Adrenal gland (tissue), 12 donors: ENCODE measurements around the gene SLC8A3. TPM values are rescaled to one million over a fixed set of nuclear protein-coding genes. Genes with fewer than 3 reads are reported as not detected.
A peak's percentile ranks its signal among the peaks of the same experiment; 100 is the strongest.

Experiments used
- DNase-seq, 7 donors: peaks; one replicate each; pipeline ENCODE4 v3.0.0-alpha.2; 2019 to 2020
- H3K27ac ChIP-seq, 5 donors: fragments of 200-600 bp; sonication (generic) in 4 of 5; 1 replicate in 3 of 5; 2 replicates in 2 of 5; pipeline versions ENCODE4 v1.5.1 to v1.8.0; 2016 to 2020; ENCODE audit warnings: mild to moderate bottlenecking in 1 of 5
- H3K27me3 ChIP-seq: fragments of 200-600 bp; 2 replicates; pipeline ENCODE4 v1.8.0; 2021
- H3K36me3 ChIP-seq, 2 donors: fragments of 200-600 bp; replicated peaks in 1 of 2; 1 replicate in 1 of 2; 2 replicates in 1 of 2; pipeline versions ENCODE4 v1.5.1 to v1.8.0; 2018 to 2022
- H3K4me1 ChIP-seq, 2 donors: fragments of 200-600 bp; replicated peaks in 1 of 2; 1 replicate in 1 of 2; 2 replicates in 1 of 2; pipeline versions ENCODE4 v1.5.1 to v1.8.0; 2018 to 2021
- H3K4me3 ChIP-seq, 4 donors: fragments of 200-600 bp; sonication (generic) in 3 of 4; one replicate each; pipeline ENCODE4 v1.5.1; 2016 to 2018
- H3K9me3 ChIP-seq, 3 donors: fragments of 200-600 bp; sonication (generic) in 1 of 3; replicated peaks in 1 of 3; 1 replicate in 2 of 3; 2 replicates in 1 of 3; pipeline versions ENCODE4 v1.5.1 to v1.8.0; 2016 to 2021
- CTCF ChIP-seq, 6 experiments: fragments of 450-650 bp in 4 of 6; fragments of 200-600 bp in 2 of 6; sonication (generic) in 1 of 6; IDR thresholded peaks; 1 replicate in 5 of 6; 2 replicates in 1 of 6; pipeline versions ENCODE4 v1.5.1 to v1.8.0; 2016 to 2021; ENCODE audit warnings: antibody characterized with exemption in 6 of 6, mild to moderate bottlenecking in 2 of 6, moderate library complexity in 1 of 6
- POLR2A ChIP-seq, 2 donors: fragments of 450-650 bp; IDR thresholded peaks; one replicate each; pipeline ENCODE4 v1.6.1; 2017; ENCODE audit warnings: antibody characterized with exemption in 2 of 2, mild to moderate bottlenecking in 2 of 2, moderate library complexity in 1 of 2
- WGBS, 4 donors: extraction: QIAGEN DNeasy Blood & Tissue Kit in 2 of 4; methylation state at CpG; one replicate each; pipeline versions ENCODE4 v1.1.5 to v1.1.7; 2013 to 2017; 5-methylcytosine and 5-hydroxymethylcytosine counted together
- intact Hi-C, 2 donors: fragments of 100-400 bp; cut with DNase I; formaldehyde crosslinking; loops; one replicate each; pipeline versions ENCODE4 v1.14.1 to v1.15.0; 2022 to 2023
- polyA plus RNA-seq, 3 donors: library from polyadenylated mRNA; stranded (reverse); fragments of 200-250 nt in 2 of 3; fragments of 350-450 nt in 1 of 3; fragmentation: Illumina TruSeq in 1 of 3; extraction: RNeasy Lipid Tissue Mini Kit (QIAGEN cat#74804) in 1 of 3; gene quantifications; one replicate each; pipeline ENCODE4 v1.2.3, GENCODE V29; 2013 to 2014
- total RNA-seq, 9 donors: library from RNA; depleted of rRNA in 4 of 9; stranded (reverse); fragments of >200 nt in 4 of 9; fragments of 120-200 nt in 1 of 9; fragmentation: NEBNext Ultra II Directional in 1 of 9; extraction: Animal tissue kit (Norgen Biotek cat#: 25700) in 1 of 9; gene quantifications; one replicate each; pipeline versions ENCODE4 v1.1.0 to v1.2.4, GENCODE V29; 2013 to 2023
- donor health status: healthy with polysubstance abuse.
- donor health status: Bipolar disorder and iron deficiency.
- donor health status: DM: yes; HTN: yes; CAD: no.
- donor health status: DM: no; HTN: no; CAD: no.
- donor health status: DM: no; HTN: no; CAD: no.
- donor health status: DM: yes; HTN: yes; CAD: no.

SLC8A3 gene
- total and polyA plus RNA-seq, 12 donors, result 0.08 to 2.1 (median 0.62) TPM; not detected in 4

DNA sequence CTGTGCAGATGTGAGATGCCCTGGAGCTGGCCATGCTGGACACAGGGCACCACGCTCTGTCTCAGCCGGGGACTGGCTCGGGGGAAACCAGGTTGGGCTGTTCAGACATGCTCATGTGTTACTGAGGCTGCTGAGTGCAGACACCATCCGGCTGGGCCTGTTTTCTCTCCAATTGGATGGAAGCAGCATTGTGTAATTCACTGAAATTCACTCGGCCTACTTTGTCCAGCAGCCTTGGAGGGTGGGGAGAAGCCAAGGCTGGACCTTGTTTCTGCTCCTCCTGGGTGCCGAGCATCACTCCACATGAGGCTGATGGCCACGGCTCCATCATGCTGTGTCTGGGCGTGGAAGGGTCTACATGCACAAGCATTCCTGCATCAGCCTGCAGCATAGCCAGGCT lies 178.8 kb downstream of the SLC8A3 start:
- Histone ChIP-seq H3K4me1 (peaks cover 4 to 7% of the 10 kb centered on the region in 2 donors), H3K27me3 (no peaks in the 10 kb centered on the region), H3K9me3 (no peaks in the 10 kb centered on the region), H3K4me3 (no peak overlapping the region), H3K36me3 (no peaks in the 10 kb centered on the region), H3K27ac (no peak overlapping the region)
- 49 to 74% (median 69%) methylated on average over 4 to 8 of the region's 8 CpGs for WGBS, 4 donors
- TF ChIP-seq CTCF (IDR thresholded peaks at IDR 0.05), result no peak
- TF ChIP-seq POLR2A (IDR thresholded peaks at IDR 0.05), result no peak
- intact Hi-C loops, result loop anchor here (5.0 to 10.0 kb wide), 2 partner anchors 133 to 135 kb away; partner anchors contain the start of gene SMOC1 (in 2 of the 2)
- DNase-seq, result peak in 1 of 7 donors; percentile 80

DNA sequence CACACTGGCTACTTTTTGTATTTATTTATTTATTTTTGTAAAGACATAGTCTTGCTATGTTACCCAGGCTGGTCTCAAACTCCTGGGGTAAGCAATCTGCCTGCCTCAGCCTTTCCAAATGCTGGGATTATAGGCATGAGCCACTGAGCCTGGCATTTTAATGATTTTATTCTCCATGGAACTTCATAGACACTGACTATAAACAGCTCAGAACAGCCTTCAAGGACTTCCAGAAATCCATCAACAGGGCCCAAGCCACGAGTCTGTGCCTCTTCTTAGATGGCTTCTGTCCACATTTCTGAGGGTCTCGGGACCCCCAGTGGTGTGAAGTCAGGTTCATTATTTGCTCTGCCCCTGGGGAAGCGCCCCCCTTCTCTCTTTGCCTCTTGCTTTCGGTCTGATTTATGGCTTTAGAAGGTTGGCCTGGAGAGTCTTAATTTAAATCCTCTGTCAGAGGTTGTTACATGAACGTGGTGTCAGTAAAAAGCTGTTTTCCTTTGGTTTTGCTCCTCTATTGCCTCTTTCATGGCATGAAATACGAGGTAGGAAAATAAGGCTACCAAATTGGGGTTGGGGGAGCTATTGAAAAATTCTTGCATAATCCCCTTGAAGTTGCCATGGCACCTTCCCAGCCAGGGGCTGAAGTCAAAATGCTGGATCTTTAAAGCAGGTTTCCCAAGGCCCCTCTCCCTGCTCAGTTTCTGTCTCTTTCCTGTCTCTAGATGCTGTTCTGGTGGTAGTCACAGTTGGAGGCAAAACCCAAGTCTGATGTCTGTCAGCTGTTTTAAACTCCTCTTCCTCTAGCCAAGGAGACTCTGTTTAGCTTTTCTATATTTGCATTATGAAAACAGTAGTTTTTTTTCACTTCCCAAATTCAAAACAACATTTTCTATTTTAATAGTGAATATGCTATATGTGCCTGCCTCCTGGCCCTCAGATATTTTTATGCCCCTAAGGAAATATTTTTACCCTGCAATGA lies 180.2 kb downstream of the SLC8A3 start:
- DNase-seq, result no peak
- no peaks in the 10 kb centered on the region for H3K9me3 ChIP-seq
- no peak for TF ChIP-seq CTCF (IDR thresholded peaks at IDR 0.05)
- TF ChIP-seq POLR2A (IDR thresholded peaks at IDR 0.05), result no peak
- 46 to 58% (median 51%) methylated on average over 6 of the region's 6 CpGs for WGBS, 4 donors
- H3K36me3 ChIP-seq, result no peaks in the 10 kb centered on the region
- peaks cover 4 to 7% of the 10 kb centered on the region in 2 donors for H3K4me1 ChIP-seq
- H3K27me3 ChIP-seq, result no peaks in the 10 kb centered on the region
- intact Hi-C loops, result loop anchor here in 1 of 2 donors (10.0 kb wide), 1 partner anchor 134 kb away; the partner anchor contains the start of gene SMOC1
- no peak overlapping the region for H3K4me3 ChIP-seq
- no peak overlapping the region for H3K27ac ChIP-seq

- TF ChIP-seq POLR2A (IDR thresholded peaks at IDR 0.05), result no peak
- 76 to 89% (median 86%) methylated on average over 6 of the region's 6 CpGs for WGBS, 4 donors
- no peak overlapping the region for H3K27ac ChIP-seq
- intact Hi-C loops, result loop anchor here in 1 of 2 donors (10.0 kb wide), 1 partner anchor 132 kb away; the partner anchor contains the start of gene SMOC1
- no peaks in the 10 kb centered on the region for H3K36me3 ChIP-seq
- no peaks in the 10 kb centered on the region for H3K27me3 ChIP-seq
- no peak overlapping the region for H3K4me3 ChIP-seq
- H3K4me1 ChIP-seq, result peaks cover 4 to 7% of the 10 kb centered on the region in 2 donors
- no peak for DNase-seq
- H3K9me3 ChIP-seq, result no peaks in the 10 kb centered on the region
These were observed 182.1 kb downstream of the SLC8A3 start for GRCh38 chr14:70006699-70007098.

GRCh38 chr14:70005281-70005805 lies 183.4 kb downstream of the SLC8A3 start:
- DNase-seq, result no peak
- H3K4me3 ChIP-seq, result no peak overlapping the region
- intact Hi-C loops, result loop anchor here in 1 of 2 donors (10.0 kb wide), 1 partner anchor 131 kb away; the partner anchor contains the start of gene SMOC1
- H3K4me1 ChIP-seq, result peaks cover 4 to 7% of the 10 kb centered on the region in 2 donors
- no peak for TF ChIP-seq POLR2A (IDR thresholded peaks at IDR 0.05)
- H3K27me3 ChIP-seq, result no peaks in the 10 kb centered on the region
- H3K27ac ChIP-seq, result no peak overlapping the region
- no peaks in the 10 kb centered on the region for H3K36me3 ChIP-seq
- WGBS, 4 donors, result 83 to 87% (median 86%) methylated on average over 5 of the region's 5 CpGs
- no peaks in the 10 kb centered on the region for H3K9me3 ChIP-seq

- Histone ChIP-seq H3K4me3 (no peak overlapping the region), H3K36me3 (no peaks in the 10 kb centered on the region), H3K27ac (no peak overlapping the region), H3K4me1 (peaks cover 4 to 7% of the 10 kb centered on the region in 2 donors), H3K27me3 (no peaks in the 10 kb centered on the region), H3K9me3 (no peaks in the 10 kb centered on the region)
- intact Hi-C loops, result loop anchor here in 1 of 2 donors (10.0 kb wide), 1 partner anchor 130 kb away; the partner anchor contains the start of gene SMOC1
- no peak for DNase-seq
- TF ChIP-seq POLR2A (IDR thresholded peaks at IDR 0.05) (no peak), CTCF (IDR thresholded peaks at IDR 0.05) (no peak)
- 64 to 75% (median 71%) methylated on average over 2 of the region's 2 CpGs for WGBS, 4 donors
These were observed 184.0 kb downstream of the SLC8A3 start for GRCh38 chr14:70004791-70005190.
